GM12874 (cell line): Measurements from ENCODE around the gene TOX3.

Source experiments
- CTCF ChIP-seq: IDR thresholded peaks from 2 replicates; pipeline ENCODE4 v1.5.1; 2011; ENCODE audit warnings: low read depth, mild to moderate bottlenecking, control low read depth, low read length, moderate library complexity; ENCODE audit not compliant: insufficient read depth

TOX3 gene

GRCh38 chr16:52544703-52545102 lies 2.2 kb downstream of the TOX3 start:
- no peak for TF ChIP-seq CTCF

- TF ChIP-seq CTCF = no peak
Observed at GRCh38 chr16:52543654-52544053, 3.3 kb downstream of the TOX3 start.

GRCh38 chr16:52540910-52541309 lies 6.0 kb downstream of the TOX3 start:
- no peak for TF ChIP-seq CTCF

- no peak for TF ChIP-seq CTCF
Observed at GRCh38 chr16:52539191-52539590, 7.8 kb downstream of the TOX3 start.

- TF ChIP-seq CTCF = no peak
Observed at GRCh38 chr16:52538511-52538910, 8.4 kb downstream of the TOX3 start.

- no peak for TF ChIP-seq CTCF
Observed at GRCh38 chr16:52537516-52537915, 9.4 kb downstream of the TOX3 start.

GRCh38 chr16:52535076-52535475 lies 11.9 kb downstream of the TOX3 start:
- no peak for TF ChIP-seq CTCF

GRCh38 chr16:52533296-52533695 lies 13.6 kb downstream of the TOX3 start:
- TF ChIP-seq CTCF = no peak
